ENCODE results near the gene BARX2.

The BARX2 gene

GRCh38 chr11:129374081-129374992 lies 1.3 kb upstream of the BARX2 start:
- DNase-seq (ENCODE audit: low spot score): no peak

GRCh38 chr11:129374993-129375750 lies 476 bp upstream of the BARX2 start:
- DNase-seq (ENCODE audit: low spot score): no peak

DNA sequence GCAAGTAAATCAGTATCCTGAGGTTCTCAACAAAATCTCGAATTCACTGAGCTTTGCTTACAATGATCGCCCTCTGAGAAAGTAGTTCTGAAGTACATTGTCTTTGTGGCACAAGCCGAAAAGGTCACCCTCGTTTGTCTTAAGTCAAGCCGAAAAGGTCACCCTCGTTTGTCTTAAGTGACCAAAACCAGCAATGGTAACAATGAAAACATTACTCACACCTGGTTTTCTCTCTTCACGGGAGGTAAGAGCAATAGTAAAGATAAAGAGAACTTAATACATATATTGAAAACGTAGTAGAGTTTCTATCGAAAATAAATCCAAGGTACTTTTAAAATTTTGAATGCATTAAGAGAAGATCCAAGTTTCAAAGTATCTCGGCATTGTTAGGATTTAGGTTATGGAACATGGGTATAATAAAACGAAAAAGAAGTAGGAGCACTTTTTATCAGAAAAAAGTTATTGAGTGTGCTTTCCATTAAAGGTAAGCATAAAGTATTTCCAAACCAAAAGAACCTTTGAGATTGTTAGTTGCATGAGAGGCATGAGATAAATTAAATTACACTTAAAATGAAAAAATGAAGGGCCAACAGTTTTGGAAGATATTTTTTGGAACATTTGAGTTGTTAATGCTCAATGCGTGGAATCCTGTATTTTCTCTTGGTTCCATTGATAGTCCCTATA lies 1.2 kb downstream of the BARX2 start:
- no peak for DNase-seq (ENCODE audit: low spot score)

DNA sequence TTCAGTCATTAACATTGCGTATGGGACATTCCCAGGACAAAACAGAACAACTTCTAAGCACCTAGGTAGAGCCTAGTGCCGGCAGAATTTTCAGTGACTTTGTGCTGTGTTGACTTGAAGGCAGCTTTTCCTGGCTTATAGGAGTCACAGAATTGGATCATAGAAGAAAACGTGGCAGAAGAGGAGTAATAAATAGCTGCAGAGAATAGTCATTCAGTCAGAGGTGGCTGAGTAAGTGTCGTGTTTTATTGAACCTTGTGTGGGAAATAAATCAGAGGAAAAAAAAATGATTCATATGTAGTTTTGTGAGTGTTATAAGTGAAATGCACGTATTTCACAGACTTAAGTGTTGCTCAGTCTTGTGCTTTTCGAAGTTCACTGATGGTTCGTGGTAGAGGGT lies 2.1 kb downstream of the BARX2 start:
- no peak for DNase-seq (ENCODE audit: low spot score)

- no peak for DNase-seq (ENCODE audit: low spot score)
These were observed 4.8 kb downstream of the BARX2 start for GRCh38 chr11:129380413-129380812.

- DNase-seq (ENCODE audit: low spot score): no peak
These were observed 6.9 kb downstream of the BARX2 start for GRCh38 chr11:129382583-129382982.

DNA sequence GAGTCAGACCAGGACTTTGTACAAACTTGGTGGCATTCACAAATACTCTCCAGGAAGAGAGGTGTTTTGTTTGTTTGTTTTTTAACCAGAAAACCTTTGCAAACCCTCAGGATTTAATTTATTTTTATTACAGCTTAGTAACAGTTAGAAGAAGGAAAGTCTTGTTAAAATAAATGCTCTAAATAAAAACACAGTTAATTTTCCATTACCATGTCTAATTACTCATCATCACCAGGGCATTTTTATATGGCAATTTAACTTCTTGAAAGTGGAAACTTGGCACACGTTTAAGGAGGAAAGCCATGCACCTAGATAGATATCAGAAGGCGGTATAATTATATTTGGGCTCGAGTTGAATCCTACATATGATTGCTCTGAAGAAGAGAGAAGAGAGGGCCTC lies 7.4 kb downstream of the BARX2 start:
- no peak for DNase-seq (ENCODE audit: low spot score)

DNA sequence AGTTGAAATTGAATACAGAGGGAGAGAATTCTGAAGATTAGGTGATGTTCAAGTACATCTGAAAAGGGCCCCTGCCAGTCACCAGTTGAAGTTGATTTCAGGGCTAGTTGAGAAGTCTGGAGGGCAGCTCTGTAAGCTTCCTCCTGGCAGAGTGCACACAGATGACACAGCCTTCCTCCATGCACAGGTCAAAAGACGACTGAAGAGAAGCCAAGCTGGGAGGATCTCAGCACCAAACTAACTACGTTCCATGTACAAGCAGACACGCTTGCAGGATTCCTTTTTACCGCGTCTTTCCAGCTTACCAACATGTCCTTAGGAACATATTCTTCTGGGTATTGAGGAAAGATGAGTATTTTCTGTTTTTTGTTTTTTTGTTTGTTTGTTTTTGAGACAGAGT lies 7.9 kb downstream of the BARX2 start:
- no peak for DNase-seq (ENCODE audit: low spot score)

- DNase-seq (ENCODE audit: low spot score): no peak
These were observed 8.8 kb downstream of the BARX2 start for GRCh38 chr11:129384415-129384814.

DNA sequence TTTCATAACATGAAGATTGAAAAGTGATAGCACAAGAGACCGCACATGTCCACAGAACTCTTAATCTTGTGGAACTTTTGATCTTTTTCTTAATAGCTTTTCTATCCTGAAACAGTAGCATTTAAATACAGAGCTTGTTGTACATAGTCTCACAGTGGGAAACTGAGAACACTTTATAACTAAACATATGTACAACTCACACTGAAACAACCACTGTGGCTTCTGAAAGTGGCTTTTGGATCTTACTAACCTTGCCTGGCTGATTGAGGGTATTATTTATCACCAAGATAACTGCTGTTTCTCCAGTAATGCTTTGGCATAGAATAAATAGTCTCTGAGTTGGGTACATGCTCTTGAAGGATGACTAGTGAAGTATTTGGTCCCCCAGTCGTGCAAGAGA lies 10.2 kb downstream of the BARX2 start:
- no peak for DNase-seq (ENCODE audit: low spot score)

DNA sequence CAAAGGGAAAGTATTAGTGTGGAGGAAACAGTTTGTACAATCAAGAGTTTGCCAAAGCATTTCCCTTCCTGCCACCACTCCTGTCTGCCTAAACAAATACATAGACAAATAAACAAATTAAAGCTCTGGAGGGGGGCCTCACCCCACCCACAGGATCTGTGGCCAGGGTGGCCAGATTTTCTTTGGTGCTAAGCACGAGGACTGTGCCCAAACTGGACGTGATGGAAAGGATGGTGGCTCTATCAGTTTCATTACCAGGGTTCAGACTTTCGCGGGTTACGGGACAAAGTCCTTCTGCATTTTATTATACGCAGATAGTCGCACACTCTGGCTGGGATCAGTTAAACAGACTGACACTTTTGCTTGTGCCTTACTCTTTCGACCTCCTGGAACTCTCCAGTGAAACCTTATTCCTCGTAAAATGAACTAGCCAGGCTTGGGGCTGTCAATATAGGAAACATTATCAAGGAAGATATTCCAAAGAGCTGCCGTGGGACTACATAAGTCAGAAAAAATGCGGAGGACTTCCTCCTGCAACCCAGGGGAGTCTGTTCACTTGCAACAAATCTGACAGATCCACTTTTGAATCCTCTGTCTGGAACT lies 11.2 kb downstream of the BARX2 start:
- no peak for DNase-seq (ENCODE audit: low spot score)

DNA sequence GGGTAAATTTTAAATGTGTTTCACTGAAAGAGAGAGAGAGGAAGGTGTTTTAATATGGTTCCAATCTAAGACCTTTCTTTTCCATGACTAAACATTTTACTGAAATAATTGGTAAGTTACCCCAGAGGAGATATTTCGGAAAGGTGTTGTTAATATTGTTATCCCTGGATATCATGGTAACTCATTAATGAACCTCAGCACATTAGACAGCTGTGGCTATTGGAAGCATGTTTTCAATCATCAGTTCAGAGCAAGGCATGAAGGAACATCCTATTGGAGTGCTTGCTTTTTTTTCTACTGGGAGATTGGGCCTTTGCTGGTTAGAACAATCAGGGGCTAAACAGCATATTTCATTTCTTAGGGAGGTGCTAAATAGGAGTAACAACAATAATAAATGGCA lies 11.8 kb downstream of the BARX2 start:
- no peak for DNase-seq (ENCODE audit: low spot score)

DNA sequence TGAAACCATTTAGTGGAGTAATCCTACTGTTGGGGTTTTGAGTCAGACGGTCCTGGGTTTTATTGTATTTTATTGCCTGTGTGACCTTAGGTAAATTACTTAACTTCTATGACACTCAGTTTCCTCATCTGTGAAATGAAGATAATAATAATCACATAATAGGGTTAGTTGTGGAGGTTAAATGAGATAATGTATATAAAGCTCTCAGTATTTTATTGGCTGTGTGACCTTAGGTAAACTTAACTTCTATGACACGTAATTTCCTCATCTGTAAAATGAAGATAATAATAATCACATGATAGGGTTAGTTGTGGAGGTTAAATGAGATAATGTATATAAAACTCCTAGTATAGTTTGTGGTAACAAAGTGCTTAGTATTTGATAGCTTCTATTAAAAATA lies 13.2 kb downstream of the BARX2 start:
- DNase-seq (ENCODE audit: low spot score): no peak

- no peak for DNase-seq (ENCODE audit: low spot score)
These were observed 14.7 kb downstream of the BARX2 start for GRCh38 chr11:129390303-129390821.

DNA sequence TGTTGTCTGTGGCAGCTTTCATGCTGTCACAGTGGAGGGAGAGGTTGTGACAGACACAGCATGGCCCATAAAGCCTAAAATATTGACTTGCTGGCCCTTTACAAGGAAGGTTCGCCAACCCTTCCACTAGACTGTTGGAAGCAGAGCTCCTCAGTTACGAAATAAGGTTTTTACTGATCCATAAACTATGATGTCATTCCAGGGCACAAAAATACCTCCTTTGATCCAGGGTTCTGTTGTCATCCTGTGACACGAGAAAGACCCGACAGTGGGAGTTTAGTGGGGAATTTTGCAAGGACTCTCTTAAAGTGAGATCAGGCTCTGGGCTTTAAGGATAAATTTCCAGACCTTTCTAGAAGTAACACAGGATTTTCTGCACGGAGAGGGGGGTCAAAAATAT lies 15.7 kb downstream of the BARX2 start:
- no peak for DNase-seq (ENCODE audit: low spot score)

DNA sequence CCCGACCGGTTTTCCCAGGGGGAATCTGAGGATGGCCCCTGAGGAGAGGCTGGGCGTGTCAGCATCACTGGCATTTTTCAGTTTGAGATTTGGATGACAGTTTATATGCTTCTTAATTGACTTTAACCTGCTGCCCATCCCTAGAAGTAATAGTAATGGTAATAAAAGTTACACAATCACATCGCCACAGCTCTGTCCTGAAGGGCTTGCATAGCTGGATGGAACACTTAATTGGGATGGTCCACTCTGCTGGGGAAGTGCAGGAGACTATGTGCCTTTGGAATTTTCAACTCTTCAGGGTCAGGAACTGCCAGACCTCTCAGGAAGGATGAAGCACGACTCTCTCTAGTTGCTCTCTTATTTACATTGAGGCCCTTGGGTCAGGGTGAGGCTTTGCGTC lies 16.2 kb downstream of the BARX2 start:
- DNase-seq (ENCODE audit: low spot score): no peak

- DNase-seq (ENCODE audit: low spot score): no peak
These were observed 17.3 kb downstream of the BARX2 start for GRCh38 chr11:129392995-129393394.

GRCh38 chr11:129394709-129395108 lies 19.1 kb downstream of the BARX2 start:
- no peak for DNase-seq (ENCODE audit: low spot score)

DNA sequence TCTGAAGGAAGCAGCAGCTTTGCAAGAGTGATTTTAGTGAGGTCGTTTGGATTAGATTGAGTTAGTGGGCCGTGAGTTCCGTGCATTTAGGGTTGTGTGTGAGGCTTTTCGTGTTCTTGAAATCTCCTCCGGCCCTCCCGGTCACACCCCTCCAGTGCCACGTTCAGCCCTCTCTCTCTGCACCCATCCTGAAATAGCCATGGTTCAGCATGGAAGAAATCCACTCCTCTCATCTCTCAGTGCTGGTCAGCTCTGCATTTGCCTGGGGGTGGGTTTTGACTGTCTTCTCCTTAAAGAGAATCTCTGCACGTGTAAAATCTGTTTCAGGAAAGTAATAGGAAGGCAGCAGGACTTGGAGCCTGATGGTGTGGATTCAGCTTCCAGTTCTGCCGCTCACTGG lies 19.8 kb downstream of the BARX2 start:
- no peak for DNase-seq (ENCODE audit: low spot score)

GRCh38 chr11:129395883-129396282 lies 20.2 kb downstream of the BARX2 start:
- DNase-seq (ENCODE audit: low spot score): no peak

DNA sequence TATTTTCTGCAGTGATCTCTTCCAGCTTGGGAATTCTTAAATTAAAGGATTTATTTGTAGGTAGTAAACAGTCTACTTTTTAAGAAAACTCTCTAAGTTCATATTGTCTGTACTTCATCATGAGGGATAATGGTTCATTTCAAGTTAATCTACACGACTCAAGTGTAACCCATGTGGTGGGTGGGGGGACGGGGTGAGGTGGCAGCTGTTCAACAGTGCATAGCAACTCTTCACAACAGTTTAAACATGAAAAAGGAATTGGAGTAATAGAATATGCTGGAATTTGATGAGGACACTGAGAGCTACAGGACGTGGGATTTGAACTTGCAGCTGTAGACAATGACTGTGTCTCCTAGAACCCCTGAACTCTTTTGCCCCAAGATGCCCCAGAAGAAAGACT lies 20.8 kb downstream of the BARX2 start:
- no peak for DNase-seq (ENCODE audit: low spot score)

All from CD4-positive, alpha-beta T cell treated with Interleukin-6 at 100 ng/mL for 8 hours (primary cell).